Activated CD4-positive, alpha-beta T cell treated with anti-CD3 and anti-CD28 coated beads, Interleukin-2, amount 50 U/mL, for 4 hours (primary cell): ENCODE data around the gene GAMT.

Source experiments
- DNase-seq, 2 experiments: peaks; one replicate each; pipeline ENCODE4 v3.0.0-alpha.2; 2020

Gene GAMT

DNA sequence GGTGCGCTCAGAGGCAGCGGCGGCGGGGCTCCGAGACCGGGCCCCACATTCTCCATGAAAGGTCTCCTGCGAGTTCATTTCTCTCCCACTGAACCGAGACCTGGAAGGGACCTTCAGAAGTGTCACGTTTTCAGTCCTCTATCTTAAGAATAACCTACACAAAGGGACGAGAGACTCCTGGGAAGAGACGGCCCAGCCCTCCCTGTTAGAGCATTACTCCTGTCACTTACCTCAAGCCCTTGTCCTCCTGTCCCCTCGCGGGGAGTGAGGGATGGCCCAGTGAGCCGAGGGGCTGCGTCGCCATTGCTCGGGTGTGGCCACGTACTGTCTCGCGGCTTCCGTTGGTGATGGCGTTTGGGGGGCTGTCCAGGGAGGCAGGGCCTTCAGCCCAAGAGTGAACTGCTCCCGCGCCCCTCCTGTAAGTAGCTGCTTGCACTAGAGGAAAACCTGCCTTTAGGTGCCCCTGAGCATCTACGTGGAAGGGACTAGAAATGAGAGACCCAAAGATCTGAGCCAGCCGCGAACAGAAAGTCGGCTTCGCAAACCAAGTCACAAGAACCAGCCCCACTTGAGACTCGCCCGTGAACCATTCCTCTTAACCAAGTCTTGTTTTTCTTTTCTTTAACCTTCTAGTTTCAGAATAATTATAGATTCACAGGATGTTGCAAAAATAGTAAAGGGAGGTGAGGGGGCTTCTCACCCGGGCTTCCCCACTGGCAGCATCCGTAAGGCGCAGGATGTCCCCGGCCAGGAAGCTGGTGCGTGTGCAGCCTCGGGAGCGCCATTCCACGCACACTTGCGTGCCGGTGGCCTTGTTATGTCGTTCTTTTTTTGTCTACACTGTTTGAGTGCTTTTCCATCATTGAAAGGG, 38.7 kb downstream of the GAMT start:
- no peak for DNase-seq

DNA sequence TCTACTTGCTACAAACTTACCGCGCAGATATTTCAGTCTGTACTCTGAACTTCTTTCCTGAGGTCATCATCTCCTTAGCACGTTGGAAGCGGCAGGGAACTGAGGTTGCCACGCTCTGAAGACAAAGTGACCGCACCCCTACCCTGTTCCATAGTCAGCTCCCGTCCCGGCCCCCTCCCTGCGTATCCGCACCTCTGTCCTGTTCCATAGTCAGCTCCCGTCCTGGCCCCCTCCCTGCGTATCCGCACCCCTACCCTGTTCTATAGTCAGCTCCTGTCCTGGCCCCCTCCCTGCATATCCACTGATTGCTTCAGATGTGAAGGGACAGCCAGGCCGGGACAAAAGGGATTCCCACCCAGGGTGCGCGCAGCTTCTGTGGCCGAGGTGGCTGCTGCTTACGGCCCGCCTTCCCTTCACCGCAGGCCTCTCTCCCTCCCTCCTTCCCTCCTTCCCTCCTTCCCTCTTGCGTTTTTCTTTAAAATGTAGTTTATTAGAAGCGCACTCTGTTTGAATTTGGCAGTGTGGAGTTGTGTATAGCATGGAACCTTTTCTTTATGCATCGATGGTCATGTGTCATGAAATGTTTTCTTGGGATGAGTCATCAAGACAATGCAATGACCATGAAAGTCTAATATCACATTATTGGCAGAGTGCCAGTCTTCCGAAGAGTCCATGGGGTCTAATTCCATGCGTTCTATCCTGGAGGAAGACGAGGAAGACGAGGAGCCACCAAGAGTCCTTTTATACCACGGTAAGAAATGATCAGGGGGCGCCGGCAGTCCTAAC, 39.5 kb downstream of the GAMT start:
- no peak for DNase-seq

DNA sequence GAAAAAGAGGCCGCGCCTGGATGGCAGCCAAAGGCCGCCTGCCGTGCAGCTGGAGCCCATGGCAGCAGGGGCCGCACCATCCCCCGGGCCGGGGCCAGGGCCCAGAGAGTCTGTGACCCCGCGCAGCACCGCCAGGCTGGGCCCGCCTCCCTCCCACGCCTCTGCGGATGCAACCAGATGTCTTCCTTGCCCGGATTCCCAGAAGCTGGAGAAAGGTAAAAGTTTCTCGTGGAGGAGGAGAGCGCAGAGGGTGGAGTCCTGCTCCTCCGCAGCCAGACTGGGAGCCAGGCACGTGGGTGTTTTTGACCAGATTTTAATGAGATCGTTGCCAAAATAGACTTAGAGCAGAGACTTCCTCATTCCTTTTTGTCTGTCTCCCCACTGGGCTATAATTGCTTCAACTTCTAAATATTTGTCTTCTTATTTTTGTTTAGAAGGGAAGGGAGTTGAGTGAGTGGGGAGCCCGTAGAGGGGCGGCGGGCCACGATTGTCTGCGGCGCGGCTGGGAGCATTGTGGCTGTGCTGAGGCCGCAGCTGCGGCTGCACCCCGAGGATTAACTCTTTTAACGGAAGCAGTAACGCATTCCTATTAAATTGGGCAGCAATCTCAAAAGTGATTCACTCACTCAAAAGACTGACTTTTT, 40.4 kb downstream of the GAMT start:
- DNase-seq, result no peak

DNA sequence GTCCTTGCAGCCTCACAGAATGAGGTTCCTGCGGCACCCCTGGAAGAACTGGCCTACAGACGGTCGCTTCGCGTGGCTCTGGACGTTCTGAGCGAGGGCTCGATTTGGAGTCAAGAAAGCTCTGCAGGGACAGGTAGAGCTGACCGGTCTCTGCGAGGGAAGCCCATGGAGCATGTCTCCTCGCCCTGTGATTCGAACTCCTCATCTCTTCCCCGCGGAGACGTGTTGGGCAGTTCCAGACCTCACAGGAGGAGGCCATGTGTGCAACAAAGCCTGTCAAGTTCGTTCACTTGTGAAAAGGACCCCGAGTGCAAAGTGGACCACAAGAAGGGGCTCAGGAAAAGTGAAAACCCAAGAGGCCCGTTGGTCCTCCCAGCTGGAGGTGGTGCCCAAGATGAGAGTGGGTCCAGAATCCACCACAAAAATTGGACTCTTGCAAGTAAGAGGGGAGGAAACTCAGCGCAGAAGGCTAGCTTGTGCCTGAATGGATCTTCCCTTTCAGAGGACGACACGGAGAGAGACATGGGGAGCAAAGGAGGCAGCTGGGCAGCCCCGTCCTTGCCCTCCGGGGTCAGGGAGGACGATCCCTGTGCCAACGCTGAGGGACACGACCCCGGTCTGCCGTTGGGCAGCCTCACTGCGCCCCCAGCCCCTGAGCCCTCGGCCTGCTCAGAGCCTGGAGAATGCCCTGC, 41.1 kb downstream of the GAMT start:
- no peak for DNase-seq

DNA sequence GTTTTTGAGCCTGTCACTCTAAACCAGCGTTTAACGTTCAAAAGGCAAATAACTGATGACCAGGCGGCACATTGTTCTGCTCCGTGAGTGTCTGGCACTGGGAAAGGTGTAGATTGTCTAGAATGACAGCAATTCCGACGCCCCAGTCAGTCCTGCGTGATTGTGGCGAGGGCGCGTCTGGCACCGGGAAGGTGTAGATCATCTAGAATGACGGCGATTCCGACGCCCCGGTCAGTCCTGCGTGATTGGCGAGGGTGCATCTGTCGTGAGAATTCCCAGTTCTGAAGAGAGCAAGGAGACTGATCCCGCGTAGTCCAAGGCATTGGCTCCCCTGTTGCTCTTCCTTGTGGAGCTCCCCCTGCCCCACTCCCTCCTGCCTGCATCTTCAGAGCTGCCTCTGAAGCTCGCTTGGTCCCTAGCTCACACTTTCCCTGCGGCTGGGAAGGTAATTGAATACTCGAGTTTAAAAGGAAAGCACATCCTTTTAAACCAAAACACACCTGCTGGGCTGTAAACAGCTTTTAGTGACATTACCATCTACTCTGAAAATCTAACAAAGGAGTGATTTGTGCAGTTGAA, 43.7 kb downstream of the GAMT start:
- DNase-seq, result no peak

DNA sequence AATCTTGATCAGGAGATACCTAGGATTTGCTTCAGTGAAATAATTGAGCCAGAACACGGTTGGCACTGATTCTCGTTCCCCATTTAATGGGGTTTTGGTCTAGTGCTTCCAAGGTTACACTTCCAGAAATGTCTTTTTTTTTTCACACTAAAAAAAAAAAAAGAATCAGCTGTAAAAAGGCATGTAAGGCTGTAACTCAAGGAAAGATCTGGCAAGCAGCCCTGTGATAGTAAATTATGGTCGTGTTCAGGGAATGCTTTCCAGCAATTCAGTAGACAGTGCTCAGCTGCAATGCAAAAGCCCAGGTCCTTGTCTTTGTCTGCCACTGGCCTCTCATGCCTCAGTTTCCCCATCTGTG, 44.9 kb downstream of the GAMT start:
- DNase-seq, result no peak

DNA sequence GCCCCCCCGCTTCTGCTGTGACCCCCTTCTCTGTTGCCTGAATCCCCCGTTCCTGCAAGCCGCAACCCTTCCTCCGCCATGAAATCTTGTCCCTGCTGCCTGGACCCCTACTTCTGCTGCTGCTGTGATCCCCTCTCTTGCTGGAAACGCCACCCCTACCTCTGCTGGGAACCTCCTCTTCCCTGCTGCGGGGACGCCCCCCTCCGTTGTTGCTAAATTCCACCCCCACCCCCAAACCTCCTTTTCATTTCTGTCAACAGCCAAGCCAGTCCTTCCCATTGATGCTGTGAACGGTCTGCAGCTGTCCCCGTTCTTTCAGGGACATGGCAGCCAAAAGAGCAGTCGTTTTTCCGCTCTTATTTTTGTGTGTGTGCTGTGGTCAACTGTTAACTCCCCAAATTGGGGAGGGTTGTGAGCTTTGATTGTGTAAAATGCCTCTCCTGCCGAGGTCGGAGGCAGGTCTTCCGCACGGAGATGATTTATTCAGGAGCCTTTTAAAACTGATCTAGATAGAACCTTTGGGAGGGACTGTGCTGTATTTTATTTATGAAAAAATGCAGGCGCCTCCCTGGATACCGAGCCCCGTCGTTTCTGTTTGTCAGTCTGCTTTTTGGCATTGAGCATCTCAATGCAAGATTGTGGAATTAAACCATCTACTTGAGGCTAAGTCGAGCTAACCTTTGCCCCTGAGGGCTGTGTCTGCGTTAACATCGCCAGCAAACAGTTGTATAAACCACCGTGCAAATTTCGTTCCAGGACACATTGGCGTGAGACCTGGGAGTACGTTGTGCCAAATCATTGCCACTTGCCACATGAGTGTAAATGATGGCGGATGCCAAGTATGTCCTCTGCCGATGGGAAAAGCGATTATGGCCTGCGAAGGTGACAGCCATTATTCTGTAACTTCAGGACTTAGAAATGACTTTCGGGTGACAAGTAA, 45.5 kb downstream of the GAMT start:
- no peak for DNase-seq

DNA sequence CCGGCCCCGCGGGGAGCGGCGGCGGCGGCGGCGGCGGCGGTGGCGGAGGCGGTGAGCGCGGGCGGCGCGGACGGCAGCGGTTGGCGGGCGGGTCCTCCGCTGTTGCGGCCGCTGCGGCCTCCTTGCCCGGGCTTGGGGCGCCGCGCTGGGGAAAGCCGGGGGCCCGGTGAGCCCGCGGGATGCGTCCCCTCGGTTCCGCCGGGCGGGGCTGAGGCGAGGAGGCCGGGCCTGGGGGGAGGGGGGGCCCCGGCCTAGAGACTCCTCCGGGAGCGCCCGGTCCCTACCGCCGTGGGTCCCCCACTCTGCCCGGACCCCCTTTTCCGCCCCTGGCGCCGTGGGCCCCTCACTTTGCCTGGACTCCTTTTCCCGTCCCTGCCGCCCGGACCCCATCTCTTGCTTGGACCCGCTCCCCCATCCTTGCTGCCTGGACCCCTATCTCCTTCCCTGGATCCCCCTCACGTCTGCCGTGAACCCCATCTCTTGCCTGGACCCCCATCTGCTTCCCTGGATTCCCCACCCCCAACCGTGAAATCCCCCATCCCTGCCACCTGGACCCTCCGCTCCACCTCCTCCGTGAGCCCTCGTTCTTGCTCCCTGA, 46.3 kb downstream of the GAMT start:
- DNase-seq, result no peak

DNA sequence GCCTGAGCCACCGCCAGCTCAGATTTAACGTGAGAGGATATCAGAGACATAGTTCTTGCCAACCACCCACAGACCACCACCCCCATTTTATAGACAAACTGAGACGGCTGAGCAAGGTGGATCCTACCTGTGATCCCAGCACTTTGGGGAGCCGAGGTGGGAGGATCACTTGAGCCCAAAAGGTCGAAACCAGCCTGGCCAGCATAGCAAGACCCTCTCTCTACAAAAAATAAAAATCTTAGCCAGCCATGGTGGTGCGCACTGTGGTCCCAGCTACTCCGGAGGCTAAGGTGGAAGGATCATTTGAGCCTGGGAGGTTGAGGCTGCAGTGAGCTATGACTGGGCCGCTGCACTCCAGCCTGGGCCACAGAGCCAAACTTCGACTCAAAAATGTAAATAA, 48.2 kb downstream of the GAMT start:
- DNase-seq, result no peak

DNA sequence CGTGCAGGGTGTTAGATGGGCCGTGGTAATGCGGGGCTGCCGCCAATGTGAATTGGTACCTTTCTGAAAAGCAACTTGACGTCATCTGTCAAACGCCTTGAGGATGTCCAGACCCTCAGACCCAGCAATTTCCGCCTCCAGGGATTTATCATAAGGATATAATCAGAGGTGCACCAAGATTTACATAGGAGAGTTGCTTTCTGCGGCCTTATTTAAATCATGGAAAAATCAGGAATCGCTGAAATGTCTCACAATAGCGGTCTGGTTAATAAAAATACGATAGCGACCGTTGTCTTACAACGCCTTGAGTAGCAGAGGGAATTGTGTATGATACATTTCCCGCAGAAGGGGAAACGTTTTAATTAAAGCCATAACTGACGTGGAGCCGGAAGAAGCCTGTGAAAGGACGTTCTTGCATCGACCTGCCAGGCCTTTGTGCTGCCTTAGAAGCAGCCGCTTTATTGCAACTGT, 49.9 kb downstream of the GAMT start:
- DNase-seq, result no peak

DNA sequence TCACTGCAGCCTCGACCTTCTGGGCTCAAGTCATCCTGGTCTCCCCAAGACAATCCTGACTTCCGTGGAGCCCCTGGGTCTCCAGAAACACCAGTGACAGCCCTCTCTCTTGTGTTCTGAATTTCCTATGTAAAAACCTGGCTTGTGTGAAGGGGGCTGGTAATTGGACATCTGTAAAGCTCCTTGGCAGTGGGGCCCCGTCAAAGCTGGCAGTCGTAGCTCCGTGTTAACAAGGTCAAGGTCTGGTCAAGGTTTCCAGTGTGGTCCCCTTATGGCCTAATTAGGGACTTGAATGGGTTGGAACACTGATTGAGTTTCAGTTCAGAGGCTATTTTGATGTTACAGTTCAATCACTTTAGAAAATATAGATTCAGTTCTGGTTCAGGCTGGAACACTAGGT, 50.5 kb downstream of the GAMT start:
- no peak for DNase-seq

DNA sequence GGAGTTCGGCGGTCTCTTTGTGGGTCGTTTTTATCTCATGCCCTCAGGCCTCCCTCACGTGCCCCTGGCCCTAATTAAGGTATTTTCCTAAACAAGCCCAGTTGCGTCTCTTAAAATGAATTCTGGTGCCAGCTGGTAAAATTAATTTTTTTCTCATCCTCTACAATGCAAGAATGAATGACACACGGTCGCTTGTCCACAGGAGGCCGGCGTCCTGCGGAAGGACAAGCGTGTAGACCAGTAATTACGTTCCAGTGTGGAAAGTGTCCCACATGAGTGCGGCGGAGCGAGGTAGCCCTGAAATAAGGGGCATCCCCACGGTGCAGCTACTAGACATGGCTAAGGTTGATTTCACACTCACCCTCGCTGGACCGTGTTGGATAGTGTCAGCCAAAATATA, 52.1 kb downstream of the GAMT start:
- no peak for DNase-seq
